ENCODE measurements around the gene FBLIM1.

The FBLIM1 gene

GRCh38 chr1:15735304-15736037, 23.1 kb upstream of the FBLIM1 start:
- no peak for TF ChIP-seq CTCF (IDR thresholded peaks at IDR 0.05; ENCODE audit: low read depth, low read length, missing control alignments)
- Histone ChIP-seq H3K27me3 (replicated peaks) (no peaks in the 10 kb centered on the region), H3K27ac (no peak overlapping the region), H3K4me3 (ENCODE audit: low read depth, low read length) (no peak overlapping the region), H3K36me3 (replicated peaks) (peaks cover 40% of the 10 kb centered on the region)
- in situ Hi-C loops (cut with HindIII; ENCODE audit: low pct_ligation_motif_present, low sequenced_read_pairs) = no loop called here
- DNase-seq = no peak

DNA sequence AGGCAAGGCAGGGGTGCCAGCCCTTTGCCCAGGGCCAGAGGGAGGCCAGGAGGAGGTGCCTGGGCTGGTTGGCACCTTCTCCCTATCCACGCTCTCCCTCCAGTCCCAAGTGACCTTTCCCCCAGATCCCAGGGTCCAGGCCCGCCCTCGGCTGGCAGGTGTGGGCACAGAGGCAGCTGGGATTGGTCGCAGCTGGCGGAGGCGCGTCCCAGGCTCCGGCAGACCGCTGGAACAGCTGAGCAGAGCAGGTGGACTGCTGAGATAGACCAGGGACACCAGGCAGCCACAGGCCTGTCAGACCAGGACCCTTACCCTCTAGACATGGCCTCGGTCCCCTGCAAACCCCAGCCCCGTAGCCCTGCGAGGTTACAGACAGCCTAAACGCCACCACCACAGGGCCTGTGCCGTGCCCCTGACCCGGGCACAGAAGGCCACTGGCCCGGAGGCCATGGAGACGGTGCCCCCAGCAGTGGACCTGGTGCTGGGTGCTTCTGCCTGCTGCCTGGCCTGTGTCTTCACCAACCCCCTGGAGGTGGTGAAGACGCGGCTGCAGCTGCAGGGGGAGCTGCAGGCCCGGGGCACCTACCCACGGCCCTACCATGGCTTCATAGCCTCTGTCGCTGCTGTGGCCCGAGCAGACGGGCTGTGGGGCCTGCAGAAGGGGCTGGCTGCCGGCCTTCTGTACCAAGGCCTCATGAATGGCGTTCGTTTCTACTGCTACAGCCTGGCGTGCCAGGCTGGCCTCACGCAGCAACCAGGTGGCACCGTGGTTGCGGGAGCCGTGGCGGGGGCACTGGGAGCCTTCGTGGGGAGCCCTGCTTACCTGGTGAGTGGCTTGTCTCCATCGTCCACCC, 22.3 kb upstream of the FBLIM1 start, which contains the start of gene SLC25A34:
SLC25A34 (plus strand) TSS at position 221 of the 854 bp plus-strand sequence; CDS start at position 449, 228 bp downstream.
- H3K36me3 ChIP-seq (replicated peaks) = peaks cover 32% of the 10 kb centered on the region
- DNase-seq = no peak
- no peaks in the 10 kb centered on the region for H3K27me3 ChIP-seq (replicated peaks)
- no peak within 1 kb of the TSS for H3K27ac ChIP-seq
- H3K4me3 ChIP-seq (ENCODE audit: low read depth, low read length) = no peak within 1 kb of the TSS
- no peak for TF ChIP-seq CTCF (IDR thresholded peaks at IDR 0.05; ENCODE audit: low read depth, low read length, missing control alignments)
- in situ Hi-C loops (cut with HindIII; ENCODE audit: low pct_ligation_motif_present, low sequenced_read_pairs) = no loop called here

- Histone ChIP-seq H3K36me3 (replicated peaks) (peaks cover 26% of the 10 kb centered on the region), H3K27ac (no peak overlapping the region), H3K4me3 (ENCODE audit: low read depth, low read length) (no peak overlapping the region), H3K27me3 (replicated peaks) (no peaks in the 10 kb centered on the region)
- in situ Hi-C loops (cut with HindIII; ENCODE audit: low pct_ligation_motif_present, low sequenced_read_pairs) = no loop called here
- no peak for TF ChIP-seq CTCF (IDR thresholded peaks at IDR 0.05; ENCODE audit: low read depth, low read length, missing control alignments)
- no peak for DNase-seq
Observed at GRCh38 chr1:15736892-15737261, 21.7 kb upstream of the FBLIM1 start.

DNA sequence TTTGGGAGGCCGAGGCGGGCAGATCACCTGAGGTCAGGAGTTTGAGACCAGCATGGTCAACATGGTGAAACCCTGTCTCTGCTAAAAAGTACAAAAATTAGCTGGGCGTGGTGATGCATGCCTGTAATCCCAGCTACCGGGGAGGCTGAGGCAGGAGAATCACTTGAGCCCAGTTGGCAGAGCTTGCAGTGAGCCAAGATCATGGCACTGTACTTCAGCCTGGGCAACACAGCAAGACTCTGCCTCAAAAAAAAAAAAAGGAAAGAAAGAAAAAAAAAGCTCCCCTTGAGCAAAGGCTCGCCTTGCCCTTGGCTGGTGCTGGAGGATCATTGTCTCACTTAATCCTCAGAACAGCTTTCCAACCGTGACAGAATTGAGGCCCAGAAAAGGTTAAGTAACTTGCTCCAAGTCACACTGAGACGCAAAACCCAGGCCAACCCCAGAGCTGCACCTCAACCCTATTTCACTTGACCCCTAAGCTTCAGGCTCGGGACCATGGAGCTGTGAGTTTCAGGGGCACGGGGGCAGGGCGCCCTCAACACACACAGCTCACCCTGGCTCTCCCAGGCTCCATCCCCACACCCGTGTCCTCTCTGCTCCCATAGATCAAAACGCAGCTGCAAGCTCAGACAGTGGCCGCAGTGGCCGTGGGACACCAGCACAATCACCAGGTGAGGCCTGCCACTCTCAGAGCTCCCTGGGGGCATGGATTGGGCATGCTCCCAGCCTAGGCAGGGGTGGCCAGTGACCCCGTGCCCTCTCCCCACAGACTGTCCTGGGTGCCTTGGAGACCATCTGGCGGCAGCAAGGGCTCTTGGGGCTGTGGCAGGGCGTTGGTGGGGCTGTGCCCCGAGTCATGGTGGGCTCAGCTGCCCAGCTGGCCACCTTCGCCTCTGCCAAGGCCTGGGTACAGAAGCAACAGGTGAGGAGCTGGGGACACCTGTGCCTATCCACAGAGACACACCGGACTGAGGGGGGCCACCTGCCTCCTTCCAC, 21.0 kb upstream of the FBLIM1 start:
- Histone ChIP-seq H3K36me3 (replicated peaks) (peaks cover 20% of the 10 kb centered on the region), H3K27ac (no peak overlapping the region), H3K27me3 (replicated peaks) (no peaks in the 10 kb centered on the region), H3K4me3 (ENCODE audit: low read depth, low read length) (no peak overlapping the region)
- no peak for TF ChIP-seq CTCF (IDR thresholded peaks at IDR 0.05; ENCODE audit: low read depth, low read length, missing control alignments)
- in situ Hi-C loops (cut with HindIII; ENCODE audit: low pct_ligation_motif_present, low sequenced_read_pairs) = no loop called here
- DNase-seq = no peak

GRCh38 chr1:15738416-15739113, 20.0 kb upstream of the FBLIM1 start:
- no peaks in the 10 kb centered on the region for H3K27me3 ChIP-seq (replicated peaks)
- H3K4me3 ChIP-seq (ENCODE audit: low read depth, low read length) = no peak overlapping the region
- DNase-seq = no peak
- in situ Hi-C loops (cut with HindIII; ENCODE audit: low pct_ligation_motif_present, low sequenced_read_pairs) = no loop called here
- H3K27ac ChIP-seq = no peak overlapping the region
- H3K36me3 ChIP-seq (replicated peaks) = peaks cover 10% of the 10 kb centered on the region
- TF ChIP-seq CTCF (IDR thresholded peaks at IDR 0.05; ENCODE audit: low read depth, low read length, missing control alignments) = no peak
